ENCODE results near the gene ITGB6. TPM values are rescaled to one million over a fixed set of nuclear protein-coding genes. Genes with fewer than 3 reads are reported as not detected.

Gene ITGB6
- polyA plus RNA-seq, 2 of the 4 experiments (the other 2 are of a cell fraction) = 4.2 to 5.0 TPM

- CTCF ChIA-PET = interaction anchor here (0.9 to 2.1 kb wide), 6 partner anchors 9 to 773 kb away, joined by 3 to 11 read pairs (median 5); no protein-coding TSS in a partner anchor
- FAIRE-seq (no peak), ATAC-seq (no peak), DNase-seq (ENCODE audit: low read depth in 1 of 2, low spot score in 1 of 2) (no peak)
- H3K9me3 ChIP-seq = no peaks in the 10 kb centered on the region
- no peak overlapping the region for H3K4me3 ChIP-seq
- H3K27ac ChIP-seq = peak overlapping the region; percentile 88 to 97
- no peak for TF ChIP-seq JUN (IDR thresholded peaks at IDR 0.05)
- TF ChIP-seq HEYL (CRISPR knock-in tag; IDR thresholded peaks at IDR 0.05) = no peak
- no peak for TF ChIP-seq FOSB (CRISPR knock-in tag; IDR thresholded peaks at IDR 0.05)
- no peak for TF ChIP-seq HOXB13 (CRISPR knock-in tag; IDR thresholded peaks at IDR 0.05; ENCODE audit: low read depth)
- no peak for TF ChIP-seq HMGXB4 (CRISPR knock-in tag; IDR thresholded peaks at IDR 0.05; ENCODE audit: borderline replicate concordance)
- TF ChIP-seq FOXS1 (CRISPR knock-in tag; IDR thresholded peaks at IDR 0.05) = no peak
- POLR2A ChIA-PET = no interaction called here
- H3K4me2 ChIP-seq = peak overlapping the region; percentile 73
- WGBS (ENCODE audit: missing lambda C conversion rate) = 77% methylated on average over 4 of the region's 4 CpGs
- peaks cover 66% of the 10 kb centered on the region for H3K4me1 ChIP-seq
Measured at GRCh38 chr2:160220545-160221009, 20.5 kb upstream of the ITGB6 start.

DNA sequence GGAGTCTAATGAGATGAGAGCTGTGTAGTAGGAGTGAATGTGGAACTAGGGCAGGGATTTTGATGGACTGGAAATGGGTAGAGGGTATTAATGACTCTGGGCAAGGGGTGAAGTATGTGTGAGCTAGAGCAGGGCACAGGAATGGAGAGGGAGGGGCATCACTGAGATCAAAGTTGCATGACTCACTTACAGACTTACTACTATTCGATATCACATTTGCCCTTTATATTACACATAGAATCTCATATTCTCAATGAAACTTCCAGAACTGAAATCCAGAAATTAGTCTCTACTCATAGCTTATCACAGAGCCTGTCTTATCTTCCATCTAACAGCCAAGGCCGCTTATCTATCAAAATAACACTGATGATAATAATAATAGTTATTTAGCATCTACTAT is 20.0 kb upstream of the ITGB6 start:
- FAIRE-seq = no peak
- DNase-seq (ENCODE audit: low read depth in 1 of 2, low spot score in 1 of 2) = no peak
- ChIA-PET POLR2A (no interaction called here), CTCF (interaction anchor here (0.9 to 2.1 kb wide), 7 partner anchors 9 to 774 kb away, joined by 3 to 11 read pairs (median 4); no protein-coding TSS in a partner anchor)
- Histone ChIP-seq H3K4me2 (peak overlapping the region; percentile 73), H3K9me3 (no peaks in the 10 kb centered on the region), H3K27ac (peak overlapping the region; percentile 88 to 97), H3K4me1 (peaks cover 66% of the 10 kb centered on the region), H3K4me3 (no peak overlapping the region)
- 52% methylated on average over 2 of the region's 2 CpGs for WGBS (ENCODE audit: missing lambda C conversion rate)
- no peak for ATAC-seq
- TF ChIP-seq RNF2 (IDR thresholded peaks at IDR 0.05; ENCODE audit: borderline replicate concordance, low read depth) = no peak
- no peak for TF ChIP-seq KDM5A (IDR thresholded peaks at IDR 0.05)
- no peak for TF ChIP-seq CEBPB (IDR thresholded peaks at IDR 0.05)
- TF ChIP-seq POLR2A (IDR thresholded peaks at IDR 0.05; ENCODE audit: low read length) = no peak
- no peak for TF ChIP-seq TP53 (CRISPR knock-in tag; IDR thresholded peaks at IDR 0.05)
- TF ChIP-seq HEYL (CRISPR knock-in tag; IDR thresholded peaks at IDR 0.05) = no peak
- no peak for TF ChIP-seq TFCP2L1 (CRISPR knock-in tag; IDR thresholded peaks at IDR 0.05)
- no peak for TF ChIP-seq CBX8 (IDR thresholded peaks at IDR 0.05)
- TF ChIP-seq HES2 (IDR thresholded peaks at IDR 0.05) = no peak
- no peak for TF ChIP-seq NFE2L2 (conservative IDR thresholded peaks at IDR 0.05; ENCODE audit: low read length)
- TF ChIP-seq RFX5 (IDR thresholded peaks at IDR 0.05) = no peak
- TF ChIP-seq MAX (IDR thresholded peaks at IDR 0.05) = no peak
- TF ChIP-seq HDAC2 (IDR thresholded peaks at IDR 0.05) = no peak
- TF ChIP-seq NR3C1 (IDR thresholded peaks at IDR 0.05) = no peak
- TF ChIP-seq PHF8 (IDR thresholded peaks at IDR 0.05; ENCODE audit: borderline replicate concordance, low read depth) = no peak
- TF ChIP-seq ZFP36 (IDR thresholded peaks at IDR 0.05; ENCODE audit: borderline replicate concordance, partially characterized antibody) = no peak
- TF ChIP-seq USF2 (IDR thresholded peaks at IDR 0.05) = no peak
- TF ChIP-seq KDM1A (IDR thresholded peaks at IDR 0.05; ENCODE audit: low read depth) = no peak

All from A549 (cell line).